Muscle of leg (tissue), 11 donors: Measurements from ENCODE around the gene C19orf12. TPM values are rescaled to one million over a fixed set of nuclear protein-coding genes. Genes with fewer than 3 reads are reported as not detected.
A peak's percentile ranks its signal among the peaks of the same experiment; 100 is the strongest.

Experiments
- DNase-seq: peaks from one replicate; pipeline ENCODE4 v3.0.0; 2013
- H3K27ac ChIP-seq: one replicate; pipeline ENCODE4 v1.5.1; 2013; ENCODE audit warnings: mild to moderate bottlenecking, low read length, control low read depth
- H3K27me3 ChIP-seq: one replicate; pipeline ENCODE4 v1.6.1; 2013; ENCODE audit warnings: low read length; ENCODE audit not compliant: control insufficient read depth, insufficient read depth
- H3K36me3 ChIP-seq: one replicate; pipeline ENCODE4 v1.6.1; 2013; ENCODE audit warnings: low read length; ENCODE audit not compliant: control insufficient read depth, insufficient read depth
- H3K4me1 ChIP-seq: one replicate; pipeline ENCODE4 v1.6.1; 2013; ENCODE audit warnings: low read length; ENCODE audit not compliant: control insufficient read depth, insufficient read depth
- H3K4me3 ChIP-seq: one replicate; pipeline ENCODE4 v1.5.1; 2013; ENCODE audit warnings: low read length, control low read depth
- H3K9me3 ChIP-seq: replicated peaks from 2 replicates; pipeline ENCODE4 v1.6.1; 2013; ENCODE audit warnings: low read depth, low read length; ENCODE audit not compliant: control insufficient read depth
- WGBS: methylation state at CpG from one replicate; pipeline ENCODE4 v1.1.5; 2013; ENCODE audit warnings: missing lambda C conversion rate; ENCODE audit not compliant: insufficient coverage; 5-methylcytosine and 5-hydroxymethylcytosine counted together
- polyA plus RNA-seq, 8 donors: library from polyadenylated mRNA; unstranded; fragments of 120-200 nt; gene quantifications; one replicate each; pipeline versions ENCODE4 v1.2.1 to v1.2.3, GENCODE V29; 2013; ENCODE audit warnings: inconsistent platforms in 1 of 8, low replicate concordance in 1 of 8; ENCODE audit not compliant: insufficient read length in 8 of 8, insufficient read depth in 1 of 8
- total RNA-seq: library from RNA; stranded (reverse); fragments of 120-200 nt; gene quantifications from one replicate; pipeline ENCODE4 v1.2.4, GENCODE V29; 2013

C19orf12 gene
- total and polyA plus RNA-seq, 9 donors = 21.6 to 28.7 (median 25.6) TPM

- Histone ChIP-seq H3K36me3 (peaks cover 4% of the 10 kb centered on the region), H3K9me3 (no peaks in the 10 kb centered on the region), H3K4me3 (peak overlapping the region; percentile 48), H3K4me1 (peaks cover 51% of the 10 kb centered on the region), H3K27me3 (peaks cover 12% of the 10 kb centered on the region), H3K27ac (no peak overlapping the region)
- WGBS = 13% methylated on average over 7 of the region's 22 CpGs
- no peak for DNase-seq
Measured at GRCh38 chr19:29664753-29665214, 50.3 kb downstream of the C19orf12 start.

GRCh38 chr19:29663861-29664752 lies 51.0 kb downstream of the C19orf12 start:
- H3K36me3 ChIP-seq = peaks cover under 1% of the 10 kb centered on the region
- no peak for DNase-seq
- H3K27ac ChIP-seq = no peak overlapping the region
- no peak overlapping the region for H3K4me3 ChIP-seq
- H3K9me3 ChIP-seq = no peaks in the 10 kb centered on the region
- H3K4me1 ChIP-seq = peaks cover 49% of the 10 kb centered on the region
- H3K27me3 ChIP-seq = peaks cover 12% of the 10 kb centered on the region
- 84% methylated on average over 16 of the region's 19 CpGs for WGBS

- Histone ChIP-seq H3K4me3 (no peak overlapping the region), H3K9me3 (no peaks in the 10 kb centered on the region), H3K36me3 (no peaks in the 10 kb centered on the region), H3K4me1 (peaks cover 46% of the 10 kb centered on the region), H3K27ac (peak overlapping the region; percentile 88), H3K27me3 (peaks cover 9% of the 10 kb centered on the region)
- DNase-seq = peak; percentile 95
- WGBS = 36% methylated on average over 12 of the region's 17 CpGs
Measured at GRCh38 chr19:29662604-29663404, 52.3 kb downstream of the C19orf12 start.

- Histone ChIP-seq H3K27ac (peak overlapping the region; percentile 88), H3K4me1 (peaks cover 43% of the 10 kb centered on the region), H3K4me3 (no peak overlapping the region), H3K36me3 (no peaks in the 10 kb centered on the region), H3K9me3 (no peaks in the 10 kb centered on the region), H3K27me3 (peaks cover 8% of the 10 kb centered on the region)
- DNase-seq = no peak
- WGBS = 40% methylated on average over 1 of the region's 1 CpG
Measured at GRCh38 chr19:29662278-29662603, 52.8 kb downstream of the C19orf12 start.

- H3K27ac ChIP-seq = no peak overlapping the region
- H3K9me3 ChIP-seq = no peaks in the 10 kb centered on the region
- WGBS = 80% methylated on average over 1 of the region's 10 CpGs
- no peak overlapping the region for H3K4me3 ChIP-seq
- H3K4me1 ChIP-seq = peaks cover 28% of the 10 kb centered on the region
- no peak for DNase-seq
- H3K36me3 ChIP-seq = no peaks in the 10 kb centered on the region
- no peaks in the 10 kb centered on the region for H3K27me3 ChIP-seq
Measured at GRCh38 chr19:29660835-29661234, 54.2 kb downstream of the C19orf12 start.

GRCh38 chr19:29658221-29658991 lies 56.7 kb downstream of the C19orf12 start:
- no peak for DNase-seq
- Histone ChIP-seq H3K4me1 (peaks cover 13% of the 10 kb centered on the region), H3K27me3 (peaks cover 2% of the 10 kb centered on the region), H3K4me3 (no peak overlapping the region), H3K27ac (no peak overlapping the region), H3K36me3 (no peaks in the 10 kb centered on the region), H3K9me3 (no peaks in the 10 kb centered on the region)
- 70% methylated on average over 2 of the region's 5 CpGs for WGBS

GRCh38 chr19:29655648-29656335 lies 59.3 kb downstream of the C19orf12 start:
- WGBS = 43% methylated on average over 1 of the region's 4 CpGs
- H3K27ac ChIP-seq = no peak overlapping the region

GRCh38 chr19:29653398-29653797 lies 61.7 kb downstream of the C19orf12 start:
- no peak for DNase-seq
- no peak overlapping the region for H3K4me3 ChIP-seq
- peaks cover 4% of the 10 kb centered on the region for H3K27me3 ChIP-seq
- H3K36me3 ChIP-seq = no peaks in the 10 kb centered on the region
- WGBS = 100% methylated on average over 1 of the region's 5 CpGs
- H3K9me3 ChIP-seq = no peaks in the 10 kb centered on the region
- H3K27ac ChIP-seq = no peak overlapping the region
- no peaks in the 10 kb centered on the region for H3K4me1 ChIP-seq

More at GRCh38 chr19:29655648-29656335, 59.3 kb downstream of the C19orf12 start:
- Histone ChIP-seq H3K4me3 (no peak overlapping the region), H3K9me3 (no peaks in the 10 kb centered on the region), H3K4me1 (no peaks in the 10 kb centered on the region), H3K36me3 (no peaks in the 10 kb centered on the region), H3K27me3 (peaks cover 4% of the 10 kb centered on the region)
- no peak for DNase-seq

- WGBS = 100% methylated on average over 1 of the region's 7 CpGs
- H3K27ac ChIP-seq = no peak overlapping the region
Measured at GRCh38 chr19:29651622-29652394, 63.3 kb downstream of the C19orf12 start.

More at GRCh38 chr19:29651622-29652394, 63.3 kb downstream of the C19orf12 start:
- Histone ChIP-seq H3K9me3 (no peaks in the 10 kb centered on the region), H3K27me3 (peaks cover 4% of the 10 kb centered on the region), H3K4me3 (no peak overlapping the region), H3K4me1 (no peaks in the 10 kb centered on the region), H3K36me3 (no peaks in the 10 kb centered on the region)
- no peak for DNase-seq
